Endothelial cell (in vitro differentiated cells): Measurements from ENCODE around the gene POM121L12. TPM values are rescaled to one million over a fixed set of nuclear protein-coding genes. Genes with fewer than 3 reads are reported as not detected.

ENCODE experiments used
- DNase-seq: peaks from one replicate; pipeline ENCODE4 v3.0.0; 2021; ENCODE audit warnings: low spot score
- H3K27ac Mint-ChIP-seq: one replicate; pipeline ENCODE4 v1.8.0; 2021; ENCODE audit warnings: mixed read lengths, inconsistent platforms; ENCODE audit not compliant: unreplicated experiment
- H3K27me3 Mint-ChIP-seq: one replicate; pipeline ENCODE4 v1.8.0; 2021; ENCODE audit warnings: mild to moderate bottlenecking, moderate library complexity, mixed read lengths, inconsistent platforms; ENCODE audit not compliant: unreplicated experiment
- H3K36me3 Mint-ChIP-seq: one replicate; pipeline ENCODE4 v1.8.0; 2021; ENCODE audit warnings: mild to moderate bottlenecking, low read depth, mixed read lengths, inconsistent platforms; ENCODE audit not compliant: unreplicated experiment
- H3K4me1 Mint-ChIP-seq: one replicate; pipeline ENCODE4 v1.8.0; 2021; ENCODE audit warnings: mild to moderate bottlenecking, mixed read lengths, inconsistent platforms; ENCODE audit not compliant: unreplicated experiment
- H3K4me3 Mint-ChIP-seq: one replicate; pipeline ENCODE4 v1.8.0; 2021; ENCODE audit warnings: mild to moderate bottlenecking, mixed read lengths, inconsistent platforms; ENCODE audit not compliant: unreplicated experiment
- H3K9me3 Mint-ChIP-seq: one replicate; pipeline ENCODE4 v1.8.0; 2021; ENCODE audit warnings: mixed read lengths, inconsistent platforms; ENCODE audit not compliant: unreplicated experiment
- total RNA-seq: library from RNA; stranded (reverse); fragmentation: NEBNext Ultra II Directional; extraction: Animal tissue kit (Norgen Biotek cat#: 25700); gene quantifications from one replicate; pipeline ENCODE4 v1.2.1, GENCODE V29; 2021; ENCODE audit not compliant: unreplicated experiment
- TF ChIP-seq, protein P1 (sequence below): fragments of 200-600 bp; sonication (generic); IDR thresholded peaks from one replicate; pipeline ENCODE4 v1.5.0; 2021; ENCODE audit warnings: antibody characterized with exemption; ENCODE audit not compliant: unreplicated experiment

POM121L12 gene
- total RNA-seq, 1 donor from 2014 or later: not detected

DNA sequence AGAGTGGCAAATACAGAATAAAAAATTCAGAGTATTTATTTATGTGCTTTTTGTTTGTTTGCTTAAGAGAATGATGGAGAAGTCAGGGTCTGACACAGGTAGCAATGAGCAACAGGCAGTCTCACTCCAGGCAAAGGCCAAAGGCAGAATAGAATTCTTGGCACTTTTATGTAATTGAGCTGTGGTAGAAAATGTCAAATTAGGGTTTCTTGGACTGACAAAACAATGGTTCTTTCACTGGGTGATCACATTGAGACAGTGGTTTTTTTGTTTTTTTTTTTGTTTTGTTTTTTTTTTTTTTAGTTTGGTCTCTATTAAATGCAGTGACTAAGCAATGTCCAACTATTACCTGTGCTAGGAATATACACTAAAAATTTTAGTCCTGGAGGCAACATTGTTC lies 27.4 kb downstream of the POM121L12 start:
- Mint-ChIP-seq H3K4me3 (no peak overlapping the region), H3K27me3 (no peaks in the 10 kb centered on the region), H3K27ac (no peak overlapping the region), H3K36me3 (no peaks in the 10 kb centered on the region), H3K4me1 (peaks cover 3% of the 10 kb centered on the region), H3K9me3 (no peaks in the 10 kb centered on the region)
- TF ChIP-seq, protein P1, sequence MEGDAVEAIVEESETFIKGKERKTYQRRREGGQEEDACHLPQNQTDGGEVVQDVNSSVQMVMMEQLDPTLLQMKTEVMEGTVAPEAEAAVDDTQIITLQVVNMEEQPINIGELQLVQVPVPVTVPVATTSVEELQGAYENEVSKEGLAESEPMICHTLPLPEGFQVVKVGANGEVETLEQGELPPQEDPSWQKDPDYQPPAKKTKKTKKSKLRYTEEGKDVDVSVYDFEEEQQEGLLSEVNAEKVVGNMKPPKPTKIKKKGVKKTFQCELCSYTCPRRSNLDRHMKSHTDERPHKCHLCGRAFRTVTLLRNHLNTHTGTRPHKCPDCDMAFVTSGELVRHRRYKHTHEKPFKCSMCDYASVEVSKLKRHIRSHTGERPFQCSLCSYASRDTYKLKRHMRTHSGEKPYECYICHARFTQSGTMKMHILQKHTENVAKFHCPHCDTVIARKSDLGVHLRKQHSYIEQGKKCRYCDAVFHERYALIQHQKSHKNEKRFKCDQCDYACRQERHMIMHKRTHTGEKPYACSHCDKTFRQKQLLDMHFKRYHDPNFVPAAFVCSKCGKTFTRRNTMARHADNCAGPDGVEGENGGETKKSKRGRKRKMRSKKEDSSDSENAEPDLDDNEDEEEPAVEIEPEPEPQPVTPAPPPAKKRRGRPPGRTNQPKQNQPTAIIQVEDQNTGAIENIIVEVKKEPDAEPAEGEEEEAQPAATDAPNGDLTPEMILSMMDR: no peak
- no peak for DNase-seq

DNA sequence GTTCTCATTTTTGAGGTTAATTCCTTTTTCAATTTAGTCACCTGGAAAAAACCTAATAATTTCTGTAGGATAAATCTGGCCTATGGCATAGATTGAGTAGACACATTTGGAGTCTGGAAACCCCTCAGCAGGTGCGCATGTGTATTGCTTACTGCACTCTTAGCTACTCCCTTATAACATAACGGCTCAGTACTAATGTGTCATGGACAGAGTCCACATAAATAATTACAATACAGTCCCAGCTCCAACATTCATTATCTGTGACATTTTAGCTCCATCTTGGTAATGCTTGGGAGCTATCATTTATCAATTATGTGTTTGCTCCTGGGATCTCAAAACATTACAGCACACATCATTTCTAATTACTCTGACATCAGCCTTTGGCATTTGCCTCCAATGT lies 33.2 kb downstream of the POM121L12 start:
- Mint-ChIP-seq H3K4me1 (peaks cover 3% of the 10 kb centered on the region), H3K4me3 (no peak overlapping the region), H3K9me3 (no peaks in the 10 kb centered on the region), H3K36me3 (no peaks in the 10 kb centered on the region), H3K27ac (no peak overlapping the region), H3K27me3 (peaks cover 2% of the 10 kb centered on the region)
- DNase-seq: no peak
- TF ChIP-seq, protein P1: no peak

DNA sequence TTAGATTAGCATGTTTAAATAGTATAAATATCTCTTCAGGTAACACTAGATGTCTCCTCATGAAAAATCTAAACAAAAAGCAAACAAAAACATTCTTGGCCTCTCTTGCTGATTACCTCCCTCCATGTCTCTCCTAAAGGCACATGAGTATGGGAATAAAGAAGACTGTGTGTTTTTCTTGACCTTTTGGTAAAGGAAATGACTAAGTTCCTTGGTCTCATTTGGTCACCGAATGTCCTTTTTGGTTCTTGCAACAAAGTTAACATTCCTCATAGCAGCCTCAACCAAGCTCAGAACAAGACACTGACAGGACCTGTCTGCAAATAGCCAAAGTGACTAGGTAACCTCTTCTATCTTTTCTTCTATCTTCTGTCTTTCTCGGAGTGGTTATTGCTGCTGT lies 35.5 kb downstream of the POM121L12 start:
- H3K4me3 Mint-ChIP-seq: no peak overlapping the region
- H3K4me1 Mint-ChIP-seq: peaks cover 3% of the 10 kb centered on the region
- H3K36me3 Mint-ChIP-seq: no peaks in the 10 kb centered on the region
- no peaks in the 10 kb centered on the region for H3K9me3 Mint-ChIP-seq
- TF ChIP-seq, protein P1: no peak
- DNase-seq: no peak
- H3K27me3 Mint-ChIP-seq: peaks cover 2% of the 10 kb centered on the region
- H3K27ac Mint-ChIP-seq: no peak overlapping the region
